ENCODE results near the gene TP53RK. TPM values are rescaled to one million over a fixed set of nuclear protein-coding genes. Genes with fewer than 3 reads are reported as not detected.

The TP53RK gene
- total and polyA plus RNA-seq, 2 of the 13 experiments (the other 11 are each of a cell fraction or from before 2014, with no cell fraction given) = 12.9 to 25.5 TPM

GRCh38 chr20:46670228-46670584 is 19.0 kb downstream of the TP53RK start:
- intact Hi-C loops (cut with micrococcal nuclease; ENCODE audit: unreplicated experiment) = no loop called here
- in situ Hi-C loops (cut with HindIII; ENCODE audit: extremely low pct_ligation_motif_present, low pct_unique_long_range_greater_than_20kb) = no loop called here
- no peak for ATAC-seq
- Histone ChIP-seq H3K4me2 (ENCODE audit: low read depth, low read length) (0 out of 2 replicates have a peak overlapping the region, but pooled peaks have one; percentile 48), H3K4me1 (ENCODE audit: insufficient read depth, low read length) (peaks cover 100% of the 10 kb centered on the region), H3K27ac (ENCODE audit: extremely low read length, insufficient read depth, low read length) (peak overlapping the region; percentile 84), H3K9me3 (ENCODE audit: low read length) (peaks cover 45% of the 10 kb centered on the region), H4K20me1 (ENCODE audit: insufficient read depth, low read length) (no peaks in the 10 kb centered on the region), H3K27me3 (ENCODE audit: control insufficient read depth in 1 of 2, insufficient read depth in 2 of 2, low read length in 2 of 2) (no peaks in the 10 kb centered on the region), H3K79me2 (ENCODE audit: insufficient read depth, low read length) (no peaks in the 10 kb centered on the region), H3K4me3 (replicated peaks in 1 of 3; ENCODE audit: insufficient read depth in 1 of 3, low read depth in 2 of 3, low read length in 3 of 3) (no peak overlapping the region), H2AFZ (ENCODE audit: low read length) (no peak overlapping the region), H3K9ac (ENCODE audit: insufficient read depth, low read depth, low read length) (no peak overlapping the region), H3K36me3 (replicated peaks in 1 of 2; ENCODE audit: control insufficient read depth in 1 of 2, insufficient read depth in 2 of 2, low read length in 2 of 2) (no peaks in the 10 kb centered on the region)
- CTCF ChIA-PET (ENCODE audit: low intra/inter-chr PET ratio, low total read pairs) = interaction anchor here (1.1 kb wide), 1 partner anchor 32 kb away, joined by 4 read pairs; no protein-coding TSS in a partner anchor
- POLR2A ChIA-PET = interaction anchor here (1.0 to 5.4 kb wide), 6 partner anchors 11 to 63 kb away, joined by 3 to 55 read pairs (median 4); partner anchors contain the start of gene SLC13A3
- peak; percentile 54 for DNase-seq (ENCODE audit: low spot score)
- FAIRE-seq = no peak
- 90% methylated on average over 2 of the region's 2 CpGs for WGBS (ENCODE audit: low lambda C conversion rate)
- BruUV-seq (replicated peaks) = no TSS peak
- TF ChIP-seq E2F2 (CRISPR knock-in tag; IDR thresholded peaks at IDR 0.05; ENCODE audit: borderline replicate concordance) (no peak), ZNF318 (CRISPR knock-in tag; IDR thresholded peaks at IDR 0.05) (no peak), ZNF674 (CRISPR knock-in tag; IDR thresholded peaks at IDR 0.05; ENCODE audit: low read depth) (no peak), RELA (CRISPR knock-in tag; IDR thresholded peaks at IDR 0.05) (no peak), KLF13 (CRISPR knock-in tag; IDR thresholded peaks at IDR 0.05) (no peak), ZNF18 (CRISPR knock-in tag; IDR thresholded peaks at IDR 0.05; ENCODE audit: insufficient replicate concordance) (no peak), BATF2 (CRISPR knock-in tag; IDR thresholded peaks at IDR 0.05) (no peak), MZF1 (CRISPR knock-in tag; IDR thresholded peaks at IDR 0.05; ENCODE audit: borderline replicate concordance) (peak; percentile 88; the same call in 1 of the 2 replicates), PHF5A (CRISPR knock-in tag; IDR thresholded peaks at IDR 0.05; ENCODE audit: low read depth, unreplicated experiment) (no peak), SIN3A (IDR thresholded peaks at IDR 0.05; ENCODE audit: borderline replicate concordance, low read depth, low read length) (no peak), EED (CRISPR knock-in tag; IDR thresholded peaks at IDR 0.05) (peak; percentile 59; the same call in 1 of the 2 replicates)

Measured in HepG2 (cell line).